Measurements from ENCODE around the gene L3MBTL4.

DNA sequence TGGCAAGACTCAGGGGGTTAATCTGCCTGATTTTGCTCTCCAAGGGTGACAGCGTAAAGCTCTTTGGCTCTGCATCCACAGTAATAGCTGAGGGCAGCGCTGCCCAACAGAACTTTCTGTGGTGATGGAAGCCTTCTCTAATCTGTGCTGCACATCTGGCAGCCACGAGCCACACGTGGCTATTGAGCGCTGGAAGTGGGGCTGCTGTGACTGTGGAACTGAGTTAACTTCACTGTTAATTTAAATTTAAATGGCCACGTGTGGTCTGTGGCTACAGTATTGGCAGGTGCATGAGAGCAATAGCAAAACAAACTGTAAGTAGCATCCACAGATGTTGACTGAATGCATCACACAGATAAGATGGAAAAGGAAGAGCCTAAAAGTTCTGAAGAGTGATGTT lies 472.1 kb downstream of the L3MBTL4 start:
- TF ChIP-seq POLR2A (IDR thresholded peaks at IDR 0.05), result no peak
- TF ChIP-seq, protein P1, sequence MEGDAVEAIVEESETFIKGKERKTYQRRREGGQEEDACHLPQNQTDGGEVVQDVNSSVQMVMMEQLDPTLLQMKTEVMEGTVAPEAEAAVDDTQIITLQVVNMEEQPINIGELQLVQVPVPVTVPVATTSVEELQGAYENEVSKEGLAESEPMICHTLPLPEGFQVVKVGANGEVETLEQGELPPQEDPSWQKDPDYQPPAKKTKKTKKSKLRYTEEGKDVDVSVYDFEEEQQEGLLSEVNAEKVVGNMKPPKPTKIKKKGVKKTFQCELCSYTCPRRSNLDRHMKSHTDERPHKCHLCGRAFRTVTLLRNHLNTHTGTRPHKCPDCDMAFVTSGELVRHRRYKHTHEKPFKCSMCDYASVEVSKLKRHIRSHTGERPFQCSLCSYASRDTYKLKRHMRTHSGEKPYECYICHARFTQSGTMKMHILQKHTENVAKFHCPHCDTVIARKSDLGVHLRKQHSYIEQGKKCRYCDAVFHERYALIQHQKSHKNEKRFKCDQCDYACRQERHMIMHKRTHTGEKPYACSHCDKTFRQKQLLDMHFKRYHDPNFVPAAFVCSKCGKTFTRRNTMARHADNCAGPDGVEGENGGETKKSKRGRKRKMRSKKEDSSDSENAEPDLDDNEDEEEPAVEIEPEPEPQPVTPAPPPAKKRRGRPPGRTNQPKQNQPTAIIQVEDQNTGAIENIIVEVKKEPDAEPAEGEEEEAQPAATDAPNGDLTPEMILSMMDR (IDR thresholded peaks at IDR 0.05), result no peak

Measured in body of pancreas (tissue), 4 donors.